Measurements from ENCODE around the gene IRAK3.
A peak's percentile ranks its signal among the peaks of the same experiment; 100 is the strongest.
"Not testable (repeated sequence)": the region's sequence is repeated elsewhere in the genome, so short reads cannot be mapped to it uniquely, and the experiment has no call there.

Gene IRAK3

DNA sequence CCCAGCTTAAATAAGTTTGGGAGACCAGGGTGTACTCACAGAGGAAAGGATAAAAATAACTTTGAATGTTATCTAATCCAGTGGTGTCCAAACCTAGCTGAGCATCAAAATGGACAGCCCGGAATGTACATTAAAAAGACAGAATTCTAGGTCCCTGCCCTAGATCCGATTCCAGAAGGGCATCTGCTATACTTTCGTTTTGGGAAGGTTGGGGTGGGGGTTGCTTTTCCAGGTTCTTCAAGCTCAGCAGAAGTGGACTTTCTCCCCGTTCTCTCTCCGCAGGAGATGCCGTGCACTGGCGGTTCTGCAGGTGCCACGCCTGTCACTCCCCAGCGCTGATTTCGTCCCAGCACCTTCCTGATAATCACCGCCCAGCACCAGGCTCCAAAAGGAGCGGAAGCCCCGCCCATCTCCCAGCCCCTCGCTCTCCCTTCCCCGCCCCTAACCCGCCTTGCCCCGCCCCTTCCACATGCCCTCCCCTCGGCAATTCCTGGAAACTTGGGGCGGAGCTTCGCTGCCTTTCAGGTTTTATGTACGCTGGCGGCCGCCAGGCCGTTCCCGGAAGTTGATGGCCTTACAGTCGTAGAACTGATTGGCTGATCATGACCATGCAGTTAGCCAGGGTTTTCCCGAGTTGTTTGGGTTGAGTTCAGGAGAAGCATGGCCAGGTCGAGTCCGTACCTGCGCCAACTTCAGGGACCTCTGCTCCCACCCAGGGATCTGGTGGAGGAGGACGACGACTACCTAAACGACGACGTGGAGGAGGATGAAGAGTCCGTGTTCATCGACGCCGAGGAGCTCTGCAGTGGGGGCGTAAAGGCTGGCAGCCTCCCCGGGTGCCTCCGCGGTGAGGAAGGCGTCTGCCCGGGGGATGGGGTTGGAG lies 113.2 kb downstream of the IRAK3 start, which contains the start of gene HELB:
HELB (plus strand) TSS at position 550 of the 883 bp plus-strand sequence; CDS start at position 661, 111 bp downstream.
- H3K9ac ChIP-seq, result peak within 1 kb of the TSS; percentile 79
- H3K4me1 ChIP-seq (ENCODE audit: low read depth, poor library complexity, severe bottlenecking), result peaks cover 29% of the 10 kb centered on the region
- no peaks in the 10 kb centered on the region; the same call in 1 of the 2 replicates for H3K36me3 ChIP-seq (ENCODE audit: insufficient read depth)
- H3K79me2 ChIP-seq (ENCODE audit: insufficient read depth, low read depth), result peaks cover 20% of the 10 kb centered on the region; the same call in 1 of the 2 replicates
- TF ChIP-seq, protein P1, sequence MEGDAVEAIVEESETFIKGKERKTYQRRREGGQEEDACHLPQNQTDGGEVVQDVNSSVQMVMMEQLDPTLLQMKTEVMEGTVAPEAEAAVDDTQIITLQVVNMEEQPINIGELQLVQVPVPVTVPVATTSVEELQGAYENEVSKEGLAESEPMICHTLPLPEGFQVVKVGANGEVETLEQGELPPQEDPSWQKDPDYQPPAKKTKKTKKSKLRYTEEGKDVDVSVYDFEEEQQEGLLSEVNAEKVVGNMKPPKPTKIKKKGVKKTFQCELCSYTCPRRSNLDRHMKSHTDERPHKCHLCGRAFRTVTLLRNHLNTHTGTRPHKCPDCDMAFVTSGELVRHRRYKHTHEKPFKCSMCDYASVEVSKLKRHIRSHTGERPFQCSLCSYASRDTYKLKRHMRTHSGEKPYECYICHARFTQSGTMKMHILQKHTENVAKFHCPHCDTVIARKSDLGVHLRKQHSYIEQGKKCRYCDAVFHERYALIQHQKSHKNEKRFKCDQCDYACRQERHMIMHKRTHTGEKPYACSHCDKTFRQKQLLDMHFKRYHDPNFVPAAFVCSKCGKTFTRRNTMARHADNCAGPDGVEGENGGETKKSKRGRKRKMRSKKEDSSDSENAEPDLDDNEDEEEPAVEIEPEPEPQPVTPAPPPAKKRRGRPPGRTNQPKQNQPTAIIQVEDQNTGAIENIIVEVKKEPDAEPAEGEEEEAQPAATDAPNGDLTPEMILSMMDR (conservative IDR thresholded peaks at IDR 0.05; ENCODE audit: low read depth, low read length), result no peak
- no peaks in the 10 kb centered on the region for H4K20me1 ChIP-seq (ENCODE audit: insufficient read depth)
- H3K4me3 ChIP-seq (IDR thresholded peaks at IDR 0.05; ENCODE audit: insufficient read depth, low read depth, low read length), result peak within 1 kb of the TSS; percentile 31
- H3K4me2 ChIP-seq, result peak within 1 kb of the TSS; percentile 97
- H3K27ac ChIP-seq, result peak within 1 kb of the TSS; percentile 79
- H2AFZ ChIP-seq (ENCODE audit: low read depth), result peak within 1 kb of the TSS; percentile 91
- no peaks in the 10 kb centered on the region for H3K27me3 ChIP-seq (ENCODE audit: insufficient read depth, low read depth)

DNA sequence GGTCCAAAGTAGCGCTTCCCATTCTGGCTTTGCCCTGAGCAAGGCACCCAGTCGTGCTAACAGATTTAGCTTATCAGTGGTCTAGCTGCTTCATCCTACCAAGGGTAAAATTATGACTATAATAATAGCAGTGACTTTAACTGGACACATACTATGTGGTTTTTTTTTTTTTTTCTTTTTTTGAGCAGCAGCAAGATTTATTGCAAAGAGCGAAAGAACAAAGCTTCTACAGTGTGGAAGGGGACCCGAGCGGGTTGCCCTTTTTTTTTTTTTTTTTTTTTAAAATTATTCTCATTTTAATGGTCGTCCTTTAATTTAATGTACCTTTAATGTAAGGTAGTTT lies 113.8 kb downstream of the IRAK3 start:
- peak overlapping the region; percentile 79 for H3K27ac ChIP-seq

DNA sequence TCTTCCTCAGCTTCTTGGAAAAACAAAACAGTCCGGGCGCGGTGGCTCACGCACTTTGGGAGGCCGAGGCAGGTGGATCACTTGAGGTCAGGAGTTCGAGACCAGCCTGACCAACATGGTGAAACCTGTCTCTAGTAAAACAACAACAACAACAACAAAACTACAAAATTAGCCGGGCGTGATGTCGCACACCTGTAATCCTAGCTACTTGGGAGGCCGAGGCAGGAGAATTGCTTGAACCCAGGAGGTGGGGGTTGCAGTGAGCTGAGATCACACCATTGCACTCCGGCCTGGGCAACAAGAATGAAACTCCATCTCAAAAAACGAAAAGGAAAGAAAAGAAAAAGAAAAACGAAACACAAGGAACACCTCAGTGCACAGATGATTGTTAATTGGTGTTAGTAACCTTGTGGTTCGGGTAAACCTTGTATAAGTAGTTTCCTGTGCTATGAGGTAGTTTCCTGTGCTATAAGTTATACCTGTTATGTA lies 114.3 kb downstream of the IRAK3 start:
- Histone ChIP-seq H2AFZ (ENCODE audit: low read depth) (peak overlapping the region; percentile 91; the same call in 1 of the 2 replicates), H3K9ac (peak overlapping the region; percentile 79), H3K27ac (peak overlapping the region; percentile 79), H3K79me2 (ENCODE audit: insufficient read depth, low read depth) (peaks cover 20% of the 10 kb centered on the region; the same call in 1 of the 2 replicates), H3K4me1 (ENCODE audit: low read depth, poor library complexity, severe bottlenecking) (peaks cover 29% of the 10 kb centered on the region), H3K4me2 (peak overlapping the region; percentile 64)
- H3K27me3 ChIP-seq (ENCODE audit: insufficient read depth, low read depth); H3K36me3 ChIP-seq (ENCODE audit: insufficient read depth); H4K20me1 ChIP-seq (ENCODE audit: insufficient read depth); H3K4me3 ChIP-seq (IDR thresholded peaks at IDR 0.05; ENCODE audit: insufficient read depth, low read depth, low read length): not testable (repeated sequence)

More for the DNA sequence above, 113.8 kb downstream of the IRAK3 start:
- H3K27me3 ChIP-seq (ENCODE audit: insufficient read depth, low read depth), result no peaks in the 10 kb centered on the region
- peak overlapping the region; percentile 79 for H3K9ac ChIP-seq
- TF ChIP-seq, protein P1 (conservative IDR thresholded peaks at IDR 0.05; ENCODE audit: low read depth, low read length), result no peak
- peak overlapping the region; percentile 91 for H2AFZ ChIP-seq (ENCODE audit: low read depth)
- H3K4me3 ChIP-seq (IDR thresholded peaks at IDR 0.05; ENCODE audit: insufficient read depth, low read depth, low read length), result peak overlapping the region; percentile 31
- H3K36me3 ChIP-seq (ENCODE audit: insufficient read depth), result no peaks in the 10 kb centered on the region; the same call in 1 of the 2 replicates
- H3K79me2 ChIP-seq (ENCODE audit: insufficient read depth, low read depth), result peaks cover 20% of the 10 kb centered on the region; the same call in 1 of the 2 replicates
- H3K4me1 ChIP-seq (ENCODE audit: low read depth, poor library complexity, severe bottlenecking), result peaks cover 29% of the 10 kb centered on the region
- no peaks in the 10 kb centered on the region for H4K20me1 ChIP-seq (ENCODE audit: insufficient read depth)
- H3K4me2 ChIP-seq, result peak overlapping the region; percentile 64

Measured in KMS-11 (cell line).